MCF 10A (cell line): ENCODE measurements around the gene SCARF2. TPM values are rescaled to one million over a fixed set of nuclear protein-coding genes. Genes with fewer than 3 reads are reported as not detected.

Experiments used
- BruUV-seq: library from RNA; stranded (reverse); fragments of 400-500 nt; replicated peaks from 2 replicates; lab custom pipeline; 2021; lab: Mats Ljungman, UMichigan
- CTCF ChIA-PET: fragments of 300-600 bp; sonication (Branson Sonifier 250); formaldehyde crosslinking; extraction: SDS; loops from one replicate; lab custom pipeline; 2021; ENCODE audit warnings: antibody characterized with exemption, inconsistent platforms; lab: Yijun Ruan, JAX
- POLR2A ChIA-PET: fragments of 300-600, 350-650 bp; sonication (Branson Sonifier 250); formaldehyde crosslinking; extraction: SDS; loops from one replicate; lab custom pipeline; 2020; ENCODE audit warnings: antibody characterized with exemption, inconsistent platforms; lab: Yijun Ruan, JAX
- DNase-seq: peaks from one replicate; pipeline ENCODE4 v3.0.0-alpha.2; 2018; ENCODE audit not compliant: unreplicated experiment
- H3K27ac Mint-ChIP-seq: one replicate; pipeline ENCODE4 v1.8.0; 2022; ENCODE audit warnings: mild to moderate bottlenecking, low read depth, mixed read lengths; ENCODE audit not compliant: unreplicated experiment
- H3K27me3 Mint-ChIP-seq: one replicate; pipeline ENCODE4 v1.8.0; 2022; ENCODE audit warnings: mixed read lengths; ENCODE audit not compliant: insufficient read depth, unreplicated experiment
- H3K36me3 Mint-ChIP-seq: one replicate; pipeline ENCODE4 v1.8.0; 2022; ENCODE audit warnings: mild to moderate bottlenecking, moderate library complexity, mixed read lengths; ENCODE audit not compliant: insufficient read depth, unreplicated experiment
- H3K4me1 Mint-ChIP-seq: one replicate; pipeline ENCODE4 v1.8.0; 2022; ENCODE audit warnings: mixed read lengths; ENCODE audit not compliant: insufficient read depth, unreplicated experiment
- H3K4me3 Mint-ChIP-seq: one replicate; pipeline ENCODE4 v1.8.0; 2022; ENCODE audit warnings: mild to moderate bottlenecking, moderate library complexity, mixed read lengths; ENCODE audit not compliant: unreplicated experiment
- H3K9me3 Mint-ChIP-seq: one replicate; pipeline ENCODE4 v1.8.0; 2022; ENCODE audit warnings: mixed read lengths; ENCODE audit not compliant: unreplicated experiment
- CTCF ChIP-seq: fragments of 200-600 bp; IDR thresholded peaks from one replicate; pipeline ENCODE4 v1.8.0; 2022; ENCODE audit warnings: antibody characterized with exemption, mild to moderate bottlenecking; ENCODE audit not compliant: unreplicated experiment
- intact Hi-C: fragments of 100-400 bp; cut with micrococcal nuclease; formaldehyde crosslinking; loops from 2 replicates; pipeline ENCODE4 v1.14.1; 2022
- total RNA-seq: library from RNA; stranded (reverse); gene quantifications from 2 replicates; pipeline ENCODE4 v1.2.3, GENCODE V29; 2022

Gene SCARF2
- total RNA-seq, 1 experiment from 2014 or later = 0.35 TPM

- DNase-seq = no peak
- Mint-ChIP-seq H3K36me3 (peaks cover 50% of the 10 kb centered on the region), H3K27me3 (no peaks in the 10 kb centered on the region), H3K4me1 (no peaks in the 10 kb centered on the region), H3K27ac (no peak overlapping the region), H3K4me3 (no peak overlapping the region), H3K9me3 (no peaks in the 10 kb centered on the region)
- BruUV-seq = no TSS peak
- intact Hi-C loops = no loop called here
- TF ChIP-seq CTCF = no peak
- ChIA-PET POLR2A (no interaction called here), CTCF (interaction anchor here (0.5 kb wide), 1 partner anchor 282 kb away, joined by 3 read pairs; no protein-coding TSS in a partner anchor)
These were observed 22.2 kb upstream of the SCARF2 start for GRCh38 chr22:20459862-20460261.

GRCh38 chr22:20459152-20459542, 21.5 kb upstream of the SCARF2 start:
- Mint-ChIP-seq H3K9me3 (no peaks in the 10 kb centered on the region), H3K27ac (no peak overlapping the region), H3K36me3 (peaks cover 48% of the 10 kb centered on the region), H3K4me3 (no peak overlapping the region), H3K4me1 (no peaks in the 10 kb centered on the region), H3K27me3 (no peaks in the 10 kb centered on the region)
- POLR2A ChIA-PET = no interaction called here
- no peak for TF ChIP-seq CTCF
- intact Hi-C loops = no loop called here
- DNase-seq = no peak
- BruUV-seq = no TSS peak
- CTCF ChIA-PET = interaction anchor here (0.5 to 0.6 kb wide), 2 partner anchors 11 to 282 kb away, joined by 3 read pairs; no protein-coding TSS in a partner anchor

- no peak overlapping the region for H3K27ac Mint-ChIP-seq
- POLR2A ChIA-PET = no interaction called here
- BruUV-seq = no TSS peak
- peaks cover 47% of the 10 kb centered on the region for H3K36me3 Mint-ChIP-seq
- no peak for TF ChIP-seq CTCF
- intact Hi-C loops = no loop called here
- CTCF ChIA-PET = interaction anchor here (0.6 kb wide), 2 partner anchors 11 to 367 kb away, joined by 3 read pairs; no protein-coding TSS in a partner anchor
- DNase-seq = no peak
- H3K27me3 Mint-ChIP-seq = no peaks in the 10 kb centered on the region
- no peaks in the 10 kb centered on the region for H3K4me1 Mint-ChIP-seq
- no peak overlapping the region for H3K4me3 Mint-ChIP-seq
- H3K9me3 Mint-ChIP-seq = no peaks in the 10 kb centered on the region
These were observed 21.0 kb upstream of the SCARF2 start for GRCh38 chr22:20458530-20459151.

- peaks cover 45% of the 10 kb centered on the region for H3K36me3 Mint-ChIP-seq
- H3K4me3 Mint-ChIP-seq = no peak overlapping the region
- DNase-seq = no peak
- no TSS peak for BruUV-seq
- ChIA-PET CTCF (interaction anchor here (0.6 to 2.5 kb wide), 2 partner anchors 39 to 368 kb away, joined by 3 to 25 read pairs; no protein-coding TSS in a partner anchor), POLR2A (no interaction called here)
- H3K4me1 Mint-ChIP-seq = no peaks in the 10 kb centered on the region
- intact Hi-C loops = loop anchor here (2.0 kb wide), 1 partner anchor 301 kb away; no protein-coding TSS in a partner anchor
- H3K9me3 Mint-ChIP-seq = no peaks in the 10 kb centered on the region
- TF ChIP-seq CTCF = no peak
- no peaks in the 10 kb centered on the region for H3K27me3 Mint-ChIP-seq
- no peak overlapping the region for H3K27ac Mint-ChIP-seq
These were observed 20.0 kb upstream of the SCARF2 start for GRCh38 chr22:20457506-20458240.
